Astrocyte of the cerebellum (primary cell): ENCODE measurements around the gene S100A5.
"Not testable (repeated sequence)": the region's sequence is repeated elsewhere in the genome, so short reads cannot be mapped to it uniquely, and the experiment has no call there.

ENCODE experiments used
- DNase-seq: peaks from one replicate; pipeline ENCODE4 v3.0.0-alpha.2; 2011; ENCODE audit warnings: low read depth
- H3K4me3 ChIP-seq: 2 replicates; pipeline ENCODE4 v1.5.1; 2011; ENCODE audit warnings: mild to moderate bottlenecking, low read depth, low read length, moderate library complexity
- in situ Hi-C: cut with HindIII; loops from 2 replicates; pipeline ENCODE4 v1.10.0; 2017; ENCODE audit warnings: low sequenced_read_pairs
- TF ChIP-seq, protein P1 (sequence below): IDR thresholded peaks from 2 replicates; pipeline ENCODE4 v1.5.1; 2012; ENCODE audit warnings: low read length, low read depth, moderate library complexity, mild to moderate bottlenecking; ENCODE audit errors: missing control alignments

The S100A5 gene

DNA sequence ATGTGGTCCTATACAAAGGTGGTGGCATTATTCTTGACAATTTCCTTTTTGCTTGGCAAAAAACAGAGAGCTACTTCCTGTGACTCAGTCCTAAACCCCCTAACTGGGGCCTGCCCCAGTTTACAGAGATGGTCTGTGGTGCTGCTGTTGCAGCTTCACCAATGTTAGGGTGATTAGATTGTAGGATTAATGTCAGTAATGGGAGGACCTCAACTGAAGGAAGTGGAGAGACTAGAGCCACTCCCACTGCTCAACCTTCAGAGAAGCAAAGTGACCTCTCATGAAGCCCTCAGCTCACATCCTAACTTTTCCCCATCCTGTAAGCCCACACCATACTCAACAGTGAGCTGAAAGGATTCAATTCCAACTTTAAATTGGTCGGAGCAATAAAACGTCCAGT is 8.6 kb downstream of the S100A5 start:
- no peak overlapping the region for H3K4me3 ChIP-seq
- TF ChIP-seq, protein P1, sequence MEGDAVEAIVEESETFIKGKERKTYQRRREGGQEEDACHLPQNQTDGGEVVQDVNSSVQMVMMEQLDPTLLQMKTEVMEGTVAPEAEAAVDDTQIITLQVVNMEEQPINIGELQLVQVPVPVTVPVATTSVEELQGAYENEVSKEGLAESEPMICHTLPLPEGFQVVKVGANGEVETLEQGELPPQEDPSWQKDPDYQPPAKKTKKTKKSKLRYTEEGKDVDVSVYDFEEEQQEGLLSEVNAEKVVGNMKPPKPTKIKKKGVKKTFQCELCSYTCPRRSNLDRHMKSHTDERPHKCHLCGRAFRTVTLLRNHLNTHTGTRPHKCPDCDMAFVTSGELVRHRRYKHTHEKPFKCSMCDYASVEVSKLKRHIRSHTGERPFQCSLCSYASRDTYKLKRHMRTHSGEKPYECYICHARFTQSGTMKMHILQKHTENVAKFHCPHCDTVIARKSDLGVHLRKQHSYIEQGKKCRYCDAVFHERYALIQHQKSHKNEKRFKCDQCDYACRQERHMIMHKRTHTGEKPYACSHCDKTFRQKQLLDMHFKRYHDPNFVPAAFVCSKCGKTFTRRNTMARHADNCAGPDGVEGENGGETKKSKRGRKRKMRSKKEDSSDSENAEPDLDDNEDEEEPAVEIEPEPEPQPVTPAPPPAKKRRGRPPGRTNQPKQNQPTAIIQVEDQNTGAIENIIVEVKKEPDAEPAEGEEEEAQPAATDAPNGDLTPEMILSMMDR: no peak
- in situ Hi-C loops: no loop called here
- no peak for DNase-seq

- DNase-seq: no peak
- in situ Hi-C loops: no loop called here
- TF ChIP-seq, protein P1: no peak
- H3K4me3 ChIP-seq: no peak overlapping the region
Measured at GRCh38 chr1:153531638-153532037, 9.1 kb downstream of the S100A5 start.

- TF ChIP-seq, protein P1: no peak
- in situ Hi-C loops: no loop called here
- H3K4me3 ChIP-seq: no peak overlapping the region
- no peak for DNase-seq
Measured at GRCh38 chr1:153527683-153528040, 13.1 kb downstream of the S100A5 start.

GRCh38 chr1:153527023-153527682 is 13.6 kb downstream of the S100A5 start:
- DNase-seq: no peak
- in situ Hi-C loops: no loop called here
- no peak overlapping the region for H3K4me3 ChIP-seq

DNA sequence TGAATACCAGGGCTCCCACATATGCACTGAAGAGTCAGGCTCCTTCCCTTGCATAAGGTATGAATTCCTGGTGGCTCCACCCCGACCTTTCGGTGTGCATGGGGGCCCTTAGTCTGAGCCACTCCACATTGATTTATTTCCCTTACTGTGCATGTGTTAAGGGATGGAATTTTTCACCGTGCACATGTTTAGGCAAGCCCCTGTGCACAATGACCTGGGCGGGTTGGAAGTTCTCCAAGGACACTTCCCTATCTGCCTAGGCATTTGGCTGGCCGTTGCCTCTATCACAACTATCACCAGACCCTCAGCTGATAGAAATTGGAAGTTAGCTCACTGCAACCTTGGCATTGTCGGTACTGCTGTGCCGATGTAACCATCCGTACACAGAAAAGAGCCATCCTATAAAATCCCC is 14.6 kb downstream of the S100A5 start:
- no peak overlapping the region for H3K4me3 ChIP-seq
- in situ Hi-C loops: no loop called here
- TF ChIP-seq, protein P1: no peak
- DNase-seq: no peak

More at GRCh38 chr1:153527023-153527682, 13.6 kb downstream of the S100A5 start:
- TF ChIP-seq, protein P1: no peak

DNA sequence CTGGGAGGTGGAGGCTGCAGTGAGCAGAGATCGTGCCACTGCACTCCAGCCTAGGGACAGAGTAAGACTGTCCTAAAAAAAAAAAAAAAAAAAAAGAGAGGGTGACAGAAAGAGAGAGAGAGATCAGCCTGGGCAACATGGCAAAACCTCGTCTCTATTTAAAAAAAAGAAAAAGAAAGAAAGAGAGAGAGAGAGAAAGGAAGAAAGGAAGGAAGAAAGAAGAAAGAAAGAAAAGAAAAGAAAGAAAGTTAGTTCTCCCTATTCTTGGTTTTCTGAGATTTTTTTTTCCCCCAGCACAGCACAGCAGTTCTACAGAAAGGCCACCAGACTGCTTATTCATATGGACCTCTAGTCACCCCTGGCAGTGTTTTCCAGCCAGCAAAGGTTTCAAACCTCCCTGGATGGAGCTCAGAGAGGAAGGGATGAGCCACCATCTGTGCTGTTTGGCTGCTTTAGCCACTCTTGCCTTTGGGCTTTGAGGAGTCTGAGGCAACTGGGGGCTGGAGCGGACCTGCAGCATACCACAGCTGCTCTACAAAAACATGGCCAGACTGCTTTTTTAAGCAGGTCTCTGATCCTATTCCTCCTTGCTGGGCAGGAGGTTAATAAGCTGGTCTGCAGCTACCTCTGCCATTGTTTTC is 15.5 kb downstream of the S100A5 start:
- TF ChIP-seq, protein P1: no peak
- H3K4me3 ChIP-seq: no peak overlapping the region
- in situ Hi-C loops: no loop called here
- no peak for DNase-seq

DNA sequence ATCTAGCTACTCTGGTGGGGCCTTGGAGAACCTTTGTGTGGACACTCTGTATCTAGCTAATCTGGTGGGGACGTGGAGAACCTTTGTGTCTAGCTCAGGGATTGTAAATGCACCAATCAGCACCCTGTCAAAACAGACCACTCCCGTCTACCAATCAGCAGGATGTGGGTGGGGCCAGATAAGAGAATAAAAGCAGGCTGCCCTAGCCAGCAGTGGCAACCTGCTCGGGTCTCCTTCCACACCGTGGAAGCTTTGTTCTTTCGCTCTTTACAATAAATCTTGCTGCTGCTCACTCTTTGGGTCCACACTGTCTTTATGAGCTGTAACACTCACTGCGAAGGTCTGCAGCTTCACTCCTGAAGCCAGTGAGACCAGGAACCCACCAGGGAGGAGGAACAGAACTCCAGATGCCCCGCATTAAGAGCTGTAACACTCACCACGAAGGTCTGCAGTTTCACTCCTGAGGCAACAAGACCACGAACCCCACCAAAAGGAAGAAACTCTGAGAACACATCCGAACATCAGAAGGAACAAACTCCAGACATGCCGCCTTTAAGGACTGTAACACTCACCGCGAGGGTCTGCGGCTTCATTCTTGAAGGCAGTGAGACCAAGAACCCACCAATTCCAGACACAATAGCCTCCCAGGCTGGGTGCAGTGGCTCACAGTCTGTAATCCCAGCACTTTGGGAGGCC is 18.2 kb downstream of the S100A5 start:
- DNase-seq, H3K4me3 ChIP-seq, in situ Hi-C loops: not testable (repeated sequence)

DNA sequence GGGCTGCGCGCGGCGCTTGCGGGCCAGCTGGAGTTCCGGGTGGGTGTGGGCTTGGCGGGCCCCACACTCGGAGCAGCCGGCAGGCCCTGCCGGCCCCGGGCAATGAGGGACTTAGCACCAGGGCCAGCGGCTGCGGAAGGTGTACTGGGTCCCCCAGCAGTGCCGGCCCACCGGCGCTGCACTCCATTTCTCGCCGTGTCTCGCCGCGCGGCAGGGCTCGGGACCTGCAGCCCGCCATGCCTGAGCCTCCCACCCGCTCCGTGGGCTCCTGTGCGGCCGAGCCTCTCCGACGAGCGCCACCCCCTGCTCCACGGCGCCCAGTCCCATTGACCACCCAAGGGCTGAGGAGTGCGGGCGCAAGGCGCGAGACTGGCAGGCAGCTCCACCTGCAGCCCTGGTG is 18.9 kb downstream of the S100A5 start:
- DNase-seq, H3K4me3 ChIP-seq, in situ Hi-C loops: not testable (repeated sequence)
